Stimulated activated CD4-positive, alpha-beta T cell treated with anti-CD3 and anti-CD28 coated beads, Interleukin-12 subunit alpha, Interleukin-12 subunit beta, amount 100 ng/mL, for 24 hours (primary cell): Measurements from ENCODE around the gene SEC24D.

Experiments used
- DNase-seq, 2 experiments: peaks; one replicate each; pipeline ENCODE4 v3.0.0-alpha.2; 2020; ENCODE audit warnings: low read depth in 2 of 2

Gene SEC24D

GRCh38 chr4:118716304-118716703, 119.6 kb downstream of the SEC24D start:
- no peak for DNase-seq

GRCh38 chr4:118714682-118715081, 121.2 kb downstream of the SEC24D start:
- DNase-seq: no peak

DNA sequence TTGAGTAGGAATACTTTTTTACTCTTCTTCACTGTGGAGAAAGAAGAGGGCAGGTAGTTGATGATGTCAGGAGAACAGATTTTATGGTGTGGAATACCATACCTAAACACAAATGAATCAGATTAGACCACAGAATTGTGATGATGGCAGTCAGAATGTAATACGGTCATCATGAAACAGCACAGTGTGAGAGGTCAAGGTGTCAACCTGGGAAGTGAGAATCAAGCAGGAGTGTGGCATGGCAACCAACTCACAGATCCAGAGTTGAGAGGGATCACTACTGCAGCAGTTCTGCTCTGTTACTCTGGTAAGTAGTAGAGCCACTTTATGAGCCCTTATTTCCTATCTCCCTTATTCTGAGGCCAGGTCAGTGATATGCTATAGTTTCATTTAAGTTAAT, 123.1 kb downstream of the SEC24D start:
- no peak for DNase-seq

DNA sequence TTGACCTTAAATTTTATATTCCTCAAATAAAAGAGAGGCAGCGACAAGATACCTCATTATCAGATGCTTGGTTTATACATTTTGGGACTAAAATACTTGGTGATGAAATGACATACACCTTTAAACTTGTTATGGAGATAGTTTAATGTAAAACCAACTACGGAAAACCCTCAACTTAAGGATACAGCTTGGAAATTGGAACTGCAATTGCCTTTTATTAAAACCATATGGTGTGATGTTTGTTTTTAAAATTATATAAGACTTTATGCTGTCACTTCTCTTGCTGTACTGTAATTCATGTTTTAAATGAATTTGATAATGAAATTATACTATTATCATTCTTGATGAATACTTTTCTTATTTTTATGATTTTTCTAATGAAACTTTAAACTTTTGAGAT, 124.9 kb downstream of the SEC24D start:
- no peak for DNase-seq

- no peak for DNase-seq
Measured at GRCh38 chr4:118703118-118703517, 132.8 kb downstream of the SEC24D start.

GRCh38 chr4:118684873-118685811, 150.8 kb downstream of the SEC24D start, which contains the start of gene METTL14:
Gene METTL14, plus strand, starts transcription at chr4:118685392. Its CDS starts 143 bp downstream, at chr4:118685535.
- DNase-seq: peak; percentile 80 to 88

GRCh38 chr4:118683513-118683912, 152.4 kb downstream of the SEC24D start:
- no peak for DNase-seq

DNA sequence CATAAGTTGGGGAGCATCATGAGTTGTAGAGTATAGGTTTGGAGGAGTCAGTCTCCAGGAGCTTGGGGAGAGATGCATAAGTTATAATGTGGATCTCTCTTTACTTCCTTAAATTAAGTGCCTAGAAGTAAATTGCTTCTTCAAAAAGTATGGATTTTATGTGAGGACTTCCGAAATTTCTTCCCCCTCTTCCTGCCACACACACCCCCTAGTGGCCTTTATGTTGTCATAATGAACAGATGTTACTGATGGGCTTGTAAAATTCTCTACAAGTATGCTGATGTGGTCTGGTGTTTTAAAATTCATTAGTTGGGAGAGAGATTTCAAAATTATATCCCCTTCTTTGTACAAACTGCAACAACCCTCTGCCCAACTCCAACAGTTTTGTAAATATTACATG, 153.0 kb downstream of the SEC24D start:
- no peak for DNase-seq

GRCh38 chr4:118680808-118681207, 155.1 kb downstream of the SEC24D start:
- DNase-seq: no peak

DNA sequence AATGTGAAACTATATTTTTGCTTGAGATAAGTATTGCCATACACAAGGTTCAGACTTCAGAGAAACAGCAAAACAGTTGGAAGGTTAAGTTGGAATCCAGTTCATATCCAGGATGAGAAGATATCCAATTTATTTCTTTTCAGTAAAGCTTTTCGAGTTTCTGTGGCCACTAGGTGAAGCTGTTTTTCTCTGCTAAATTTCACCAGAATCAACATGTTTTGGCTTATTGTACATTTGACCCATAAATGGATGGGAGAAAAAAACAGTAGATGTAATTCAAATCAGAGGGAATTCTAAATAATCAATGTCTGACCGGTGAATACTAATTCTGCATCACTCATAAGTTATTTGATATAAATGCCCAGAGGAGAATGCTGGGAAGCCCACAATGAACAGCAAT, 159.8 kb downstream of the SEC24D start:
- DNase-seq: no peak
